ENCODE measurements around the gene FFAR1. TPM values are rescaled to one million over a fixed set of nuclear protein-coding genes. Genes with fewer than 3 reads are reported as not detected.

The FFAR1 gene
- polyA plus RNA-seq, 1 donor (not counting 4 experiments of a cell fraction or from before 2014, with no cell fraction given) = not detected

- FAIRE-seq (no peak), DNase-seq (ENCODE audit: low read depth, low spot score) (no peak)
- Histone ChIP-seq H3K36me3 (ENCODE audit: control insufficient read depth in 2 of 2, extremely low read depth in 1 of 2, insufficient read depth in 2 of 2, low read length in 2 of 2) (no peaks in the 10 kb centered on the region), H3K4me2 (ENCODE audit: control insufficient read depth, extremely low read depth, insufficient read depth, low read depth, low read length) (no peak overlapping the region), H3K9me3 (ENCODE audit: control insufficient read depth, low read depth, low read length) (no peaks in the 10 kb centered on the region), H4K20me1 (ENCODE audit: control insufficient read depth, extremely low read depth, insufficient read depth, low read length) (no peaks in the 10 kb centered on the region), H3K79me2 (ENCODE audit: control insufficient read depth, insufficient read depth, low read length) (no peaks in the 10 kb centered on the region), H3K9ac (ENCODE audit: control insufficient read depth, extremely low read depth, insufficient read depth, low read length) (no peak overlapping the region), H3K27me3 (ENCODE audit: control insufficient read depth, extremely low read depth, insufficient read depth, low read length) (peaks cover 10% of the 10 kb centered on the region), H3K27ac (ENCODE audit: control insufficient read depth, insufficient read depth, low read length) (no peak overlapping the region), H3K9me1 (ENCODE audit: control insufficient read depth, extremely low read depth, insufficient read depth, low read length) (no peaks in the 10 kb centered on the region), H3K4me1 (ENCODE audit: control insufficient read depth, extremely low read depth, insufficient read depth, low read length) (no peaks in the 10 kb centered on the region), H2AFZ (ENCODE audit: control insufficient read depth, low read length) (no peak overlapping the region), H3K4me3 (ENCODE audit: control insufficient read depth in 2 of 3, extremely low read depth in 1 of 3, insufficient read depth in 2 of 3, low read depth in 1 of 3, low read length in 3 of 3) (no peak overlapping the region)
- TF ChIP-seq CTCF (optimal IDR thresholded peaks at IDR 0.05 in 1 of 3, IDR thresholded peaks at IDR 0.05 in 1 of 3, conservative IDR thresholded peaks at IDR 0.05 in 1 of 3; ENCODE audit: extremely low read depth in 1 of 3, insufficient read depth in 2 of 3, low read length in 3 of 3) (no peak), EZH2 (IDR thresholded peaks at IDR 0.05; ENCODE audit: low read length) (no peak)
- dilution Hi-C loops (cut with MboI; ENCODE audit: extremely low pct_ligation_motif_present, low sequenced_read_pairs) = no loop called here
Measured at GRCh38 chr19:35331551-35332214, 16.0 kb upstream of the FFAR1 start.

DNA sequence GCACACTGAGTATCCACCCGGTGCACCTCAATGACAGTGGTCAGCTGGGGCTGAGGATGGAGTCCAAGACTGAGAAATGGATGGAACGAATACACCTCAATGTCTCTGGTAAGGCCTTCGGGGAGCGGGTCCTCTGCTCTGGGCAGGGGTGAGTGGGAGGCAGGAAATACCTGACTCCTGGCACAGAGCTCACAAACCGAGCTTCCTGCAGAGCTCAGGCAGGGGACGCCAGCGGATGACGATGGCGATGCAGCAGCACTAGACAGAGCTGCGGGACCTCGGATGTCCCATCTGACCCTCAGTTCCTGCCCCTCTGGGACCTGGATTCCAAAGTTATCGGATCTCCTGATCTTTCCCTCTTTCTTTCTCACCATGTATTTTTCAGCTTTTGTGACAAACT is 14.9 kb upstream of the FFAR1 start:
- no peaks in the 10 kb centered on the region for H4K20me1 ChIP-seq (ENCODE audit: control insufficient read depth, extremely low read depth, insufficient read depth, low read length)
- H3K27me3 ChIP-seq (ENCODE audit: control insufficient read depth, extremely low read depth, insufficient read depth, low read length) = peaks cover 10% of the 10 kb centered on the region
- H3K9me3 ChIP-seq (ENCODE audit: control insufficient read depth, low read depth, low read length) = no peaks in the 10 kb centered on the region
- dilution Hi-C loops (cut with MboI; ENCODE audit: extremely low pct_ligation_motif_present, low sequenced_read_pairs) = no loop called here
- no peak overlapping the region for H3K4me2 ChIP-seq (ENCODE audit: control insufficient read depth, extremely low read depth, insufficient read depth, low read depth, low read length)
- H3K9me1 ChIP-seq (ENCODE audit: control insufficient read depth, extremely low read depth, insufficient read depth, low read length) = no peaks in the 10 kb centered on the region
- no peaks in the 10 kb centered on the region for H3K79me2 ChIP-seq (ENCODE audit: control insufficient read depth, insufficient read depth, low read length)
- no peak overlapping the region for H3K27ac ChIP-seq (ENCODE audit: control insufficient read depth, insufficient read depth, low read length)
- no peaks in the 10 kb centered on the region for H3K4me1 ChIP-seq (ENCODE audit: control insufficient read depth, extremely low read depth, insufficient read depth, low read length)
- no peak overlapping the region for H3K4me3 ChIP-seq (ENCODE audit: control insufficient read depth in 2 of 3, extremely low read depth in 1 of 3, insufficient read depth in 2 of 3, low read depth in 1 of 3, low read length in 3 of 3)
- TF ChIP-seq EZH2 (IDR thresholded peaks at IDR 0.05; ENCODE audit: low read length) (no peak), CTCF (optimal IDR thresholded peaks at IDR 0.05 in 1 of 3, IDR thresholded peaks at IDR 0.05 in 1 of 3, conservative IDR thresholded peaks at IDR 0.05 in 1 of 3; ENCODE audit: extremely low read depth in 1 of 3, insufficient read depth in 2 of 3, low read length in 3 of 3) (no peak)
- H3K9ac ChIP-seq (ENCODE audit: control insufficient read depth, extremely low read depth, insufficient read depth, low read length) = no peak overlapping the region
- DNase-seq (ENCODE audit: low read depth, low spot score) (no peak), FAIRE-seq (no peak)
- no peaks in the 10 kb centered on the region for H3K36me3 ChIP-seq (ENCODE audit: control insufficient read depth in 2 of 2, extremely low read depth in 1 of 2, insufficient read depth in 2 of 2, low read length in 2 of 2)
- H2AFZ ChIP-seq (ENCODE audit: control insufficient read depth, low read length) = no peak overlapping the region

Data from keratinocyte (primary cell).